IgD-negative memory B cell (primary cell): Measurements from ENCODE around the gene PRR22. TPM values are rescaled to one million over a fixed set of nuclear protein-coding genes. Genes with fewer than 3 reads are reported as not detected.
A peak's percentile ranks its signal among the peaks of the same experiment; 100 is the strongest.

ENCODE experiments used
- H3K27ac Mint-ChIP-seq, 3 donors: one replicate each; pipeline ENCODE4 v1.8.0; 2020 to 2022; ENCODE audit warnings: mild to moderate bottlenecking in 3 of 3, mixed read lengths in 3 of 3, moderate library complexity in 1 of 3
- H3K27me3 Mint-ChIP-seq: one replicate; pipeline ENCODE4 v1.8.0; 2021; ENCODE audit warnings: mixed read lengths
- H3K36me3 Mint-ChIP-seq: one replicate; pipeline ENCODE4 v1.8.0; 2020; ENCODE audit warnings: mild to moderate bottlenecking, mixed read lengths
- H3K4me1 Mint-ChIP-seq, 3 donors: one replicate each; pipeline ENCODE4 v1.8.0; 2020 to 2022; ENCODE audit warnings: mixed read lengths in 3 of 3, mild to moderate bottlenecking in 1 of 3
- H3K4me3 Mint-ChIP-seq, 4 donors: one replicate each; pipeline ENCODE4 v1.8.0; 2020 to 2022; ENCODE audit warnings: mild to moderate bottlenecking in 4 of 4, mixed read lengths in 4 of 4, moderate library complexity in 3 of 4
- H3K9me3 Mint-ChIP-seq, 3 donors: one replicate each; pipeline ENCODE4 v1.8.0; 2020 to 2021; ENCODE audit warnings: mixed read lengths in 3 of 3, mild to moderate bottlenecking in 1 of 3
- polyA plus RNA-seq: library from polyadenylated mRNA; unstranded; fragments of 300-500 nt; fragmentation: Illumina TruSeq; gene quantifications from one replicate; pipeline ENCODE4 v1.2.3, GENCODE V29; 2021

Gene PRR22
- polyA plus RNA-seq, 1 donor from 2014 or later = not detected

DNA sequence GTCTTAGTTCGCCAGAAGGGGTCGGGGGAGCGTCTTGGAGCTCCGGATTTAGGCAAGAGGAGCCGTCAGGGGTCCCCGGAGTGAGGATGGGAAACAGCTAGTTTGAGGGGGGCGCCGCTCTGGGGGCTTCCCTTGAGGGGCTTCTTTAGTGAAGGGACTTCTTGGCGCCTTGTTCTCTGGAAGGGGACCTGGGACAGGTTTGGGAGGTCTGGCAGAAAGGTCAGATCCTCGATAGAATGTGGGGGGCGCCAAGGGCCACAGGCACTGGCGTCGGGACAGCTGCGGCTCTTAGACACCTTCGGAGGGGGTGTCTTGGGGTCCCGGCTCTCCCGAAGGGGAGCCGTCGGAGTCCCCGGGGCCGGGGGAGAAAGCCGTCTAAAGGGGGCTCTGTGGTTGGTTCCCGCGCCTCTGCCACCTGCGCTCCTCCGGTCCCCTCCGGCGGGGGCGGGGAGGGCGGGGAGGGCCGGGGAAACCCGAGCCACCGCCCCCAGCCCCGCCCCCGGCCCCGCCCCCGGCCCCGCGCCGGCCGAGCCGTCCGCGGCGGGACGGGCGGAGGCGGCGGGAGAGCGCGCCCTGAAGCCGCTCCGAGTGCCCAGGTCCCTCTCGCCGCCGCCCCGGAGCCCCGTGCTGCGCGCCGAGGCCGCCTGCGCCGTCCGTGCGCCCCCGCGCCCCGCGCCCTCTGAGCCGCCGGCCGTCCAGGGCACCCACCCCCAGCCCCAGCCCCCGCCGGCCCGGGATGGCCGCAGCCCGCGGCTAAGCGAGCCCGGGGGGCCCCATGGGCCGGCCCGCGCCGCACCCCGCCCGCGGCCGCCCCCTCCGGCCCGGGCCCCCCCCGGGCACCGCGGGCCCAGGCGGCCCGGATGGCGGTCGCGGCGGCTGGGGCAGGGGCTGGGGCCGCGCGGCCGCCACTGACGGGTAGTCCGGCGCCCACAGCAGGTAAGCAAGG, 20.2 kb upstream of the PRR22 start, which contains the start of gene NRTN:
Gene NRTN, plus strand, starts transcription at position 552 of the 946 bp plus-strand sequence. CDS start 19,099 bp downstream, outside the sequence.
- Mint-ChIP-seq H3K27ac (peak within 1 kb of the TSS; percentile 13 to 85 (median 73)), H3K4me1 (peaks cover 0 to 5% (median 4%) of the 10 kb centered on the region in 3 donors), H3K4me3 (peak within 1 kb of the TSS in 2 of 4 donors; percentile 79 to 84)

GRCh38 chr19:5803752-5804515, 19.4 kb upstream of the PRR22 start:
- peaks cover 36% of the 10 kb centered on the region for H3K27me3 Mint-ChIP-seq

More for the DNA sequence above, 20.2 kb upstream of the PRR22 start, which contains the start of gene NRTN:
- Mint-ChIP-seq H3K36me3 (no peaks in the 10 kb centered on the region), H3K9me3 (no peaks in the 10 kb centered on the region), H3K27me3 (peaks cover 32% of the 10 kb centered on the region)

DNA sequence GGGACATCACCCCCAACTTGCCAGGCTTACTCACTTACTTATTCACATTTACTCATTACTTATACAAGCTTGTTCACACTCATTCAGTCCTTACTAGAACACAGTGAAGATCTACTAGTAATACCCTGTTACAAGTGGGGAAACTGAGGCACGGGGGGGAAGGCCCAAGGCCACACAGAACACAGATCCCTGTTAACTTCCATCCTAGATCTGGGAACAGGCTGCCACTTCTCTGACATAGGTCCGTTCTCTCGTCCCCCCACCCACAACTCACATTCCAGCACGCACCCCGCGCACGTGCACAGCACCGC, 18.9 kb upstream of the PRR22 start:
- no peaks in the 10 kb centered on the region for H3K9me3 Mint-ChIP-seq
- peak overlapping the region in 1 of 3 donors; percentile 85 for H3K27ac Mint-ChIP-seq
- peak overlapping the region in 1 of 4 donors; percentile 73 for H3K4me3 Mint-ChIP-seq
- peaks cover 0 to 5% (median 4%) of the 10 kb centered on the region in 3 donors for H3K4me1 Mint-ChIP-seq
- no peaks in the 10 kb centered on the region for H3K36me3 Mint-ChIP-seq
- peaks cover 39% of the 10 kb centered on the region for H3K27me3 Mint-ChIP-seq

More at GRCh38 chr19:5803752-5804515, 19.4 kb upstream of the PRR22 start:
- Mint-ChIP-seq H3K9me3 (no peaks in the 10 kb centered on the region), H3K27ac (peak overlapping the region; percentile 13 to 85 (median 73)), H3K4me3 (peak overlapping the region in 2 of 4 donors; percentile 79 to 80), H3K36me3 (no peaks in the 10 kb centered on the region), H3K4me1 (peaks cover 0 to 5% (median 4%) of the 10 kb centered on the region in 3 donors)

- H3K4me1 Mint-ChIP-seq = peaks cover 0 to 5% (median 4%) of the 10 kb centered on the region in 3 donors
- H3K27ac Mint-ChIP-seq = no peak overlapping the region
- peak overlapping the region in 1 of 4 donors; percentile 33 for H3K4me3 Mint-ChIP-seq
Observed at GRCh38 chr19:5801796-5802619, 17.5 kb upstream of the PRR22 start.

GRCh38 chr19:5800361-5801270, 16.1 kb upstream of the PRR22 start:
- no peaks in the 10 kb centered on the region for H3K9me3 Mint-ChIP-seq
- peaks cover 0 to 5% (median 4%) of the 10 kb centered on the region in 3 donors for H3K4me1 Mint-ChIP-seq
- H3K27me3 Mint-ChIP-seq = peaks cover 39% of the 10 kb centered on the region
- H3K4me3 Mint-ChIP-seq = no peak overlapping the region
- peak overlapping the region in 1 of 3 donors; percentile 74 for H3K27ac Mint-ChIP-seq
- H3K36me3 Mint-ChIP-seq = no peaks in the 10 kb centered on the region

More at GRCh38 chr19:5801796-5802619, 17.5 kb upstream of the PRR22 start:
- no peaks in the 10 kb centered on the region for H3K9me3 Mint-ChIP-seq
- no peaks in the 10 kb centered on the region for H3K36me3 Mint-ChIP-seq
- peaks cover 39% of the 10 kb centered on the region for H3K27me3 Mint-ChIP-seq

DNA sequence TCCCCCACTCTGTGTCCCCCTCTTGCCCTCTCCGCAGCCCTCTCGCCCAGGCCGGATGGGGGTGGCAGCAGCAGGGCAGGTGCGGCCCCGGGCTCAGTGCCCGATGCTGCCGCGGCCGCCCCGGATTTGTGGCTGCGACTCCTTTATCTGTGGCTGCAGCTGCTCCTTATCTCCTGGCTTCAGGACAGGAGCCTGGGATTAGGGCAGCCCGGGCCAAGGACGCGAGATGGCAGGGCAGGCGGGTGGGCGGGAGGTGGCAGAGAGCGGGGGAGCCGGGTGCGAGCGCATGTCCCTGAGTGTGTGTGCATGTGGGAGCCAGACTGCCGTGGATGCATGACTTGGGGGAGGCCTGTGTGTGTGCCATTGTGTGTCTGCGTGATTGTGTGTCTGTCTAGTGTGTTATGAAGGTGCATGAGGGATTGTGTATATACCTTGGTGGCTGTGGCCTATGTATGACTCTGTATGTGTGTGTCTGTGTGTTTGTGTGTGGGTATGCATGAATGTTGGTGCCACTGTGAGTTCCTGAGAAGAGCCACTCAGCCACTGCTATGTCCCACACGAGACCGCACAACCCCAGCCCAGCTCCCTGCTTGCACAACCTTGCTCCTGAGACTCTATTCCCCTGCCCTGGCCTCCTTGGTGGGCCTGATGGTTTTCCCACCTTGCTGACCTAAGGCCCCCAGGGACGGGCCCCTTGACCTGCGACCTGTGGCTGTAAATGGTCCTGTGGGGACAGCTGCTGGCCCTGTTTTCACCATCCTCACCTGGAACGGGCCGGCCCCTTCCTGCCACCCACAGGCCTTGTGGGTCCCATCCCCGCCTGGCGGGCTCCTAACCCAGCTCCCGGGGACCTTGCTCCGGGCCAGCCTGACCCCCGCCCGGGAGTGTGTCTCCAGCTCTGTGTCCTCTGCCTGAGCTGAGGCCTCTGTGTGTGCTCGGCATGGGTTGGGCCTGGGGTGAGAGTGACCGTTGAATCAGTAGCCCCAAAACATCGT, 15.0 kb upstream of the PRR22 start:
- H3K36me3 Mint-ChIP-seq = no peaks in the 10 kb centered on the region
- H3K4me3 Mint-ChIP-seq = no peak overlapping the region
- H3K4me1 Mint-ChIP-seq = peaks cover 0 to 5% (median 4%) of the 10 kb centered on the region in 3 donors
- no peak overlapping the region for H3K27ac Mint-ChIP-seq
- H3K9me3 Mint-ChIP-seq = no peaks in the 10 kb centered on the region
- H3K27me3 Mint-ChIP-seq = peaks cover 37% of the 10 kb centered on the region

DNA sequence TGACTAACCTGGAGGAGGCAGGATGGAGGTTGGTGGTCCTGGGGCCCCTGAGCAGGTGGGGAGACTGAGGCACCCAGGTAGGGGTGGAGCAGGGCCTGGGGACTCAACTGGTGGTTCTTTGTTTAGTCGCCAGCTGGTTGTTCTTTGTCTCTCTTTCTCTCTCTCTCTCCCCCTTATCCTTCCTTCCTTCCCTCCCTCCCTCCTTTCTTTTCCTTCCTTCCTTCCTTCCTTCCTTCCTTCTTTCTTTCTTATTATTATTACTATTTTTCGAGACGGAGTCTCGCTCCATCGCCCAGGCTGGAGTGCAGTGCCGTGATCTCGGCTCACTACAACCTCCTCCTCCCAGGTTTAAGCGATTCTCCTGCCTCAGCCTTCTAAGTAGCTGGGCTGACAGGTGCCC, 13.7 kb upstream of the PRR22 start:
- Mint-ChIP-seq H3K9me3 (no peaks in the 10 kb centered on the region), H3K4me3 (no peak overlapping the region), H3K36me3 (no peaks in the 10 kb centered on the region), H3K4me1 (peaks cover 0 to 2% (median under 1%) of the 10 kb centered on the region in 3 donors), H3K27me3 (peaks cover 28% of the 10 kb centered on the region), H3K27ac (no peak overlapping the region)

DNA sequence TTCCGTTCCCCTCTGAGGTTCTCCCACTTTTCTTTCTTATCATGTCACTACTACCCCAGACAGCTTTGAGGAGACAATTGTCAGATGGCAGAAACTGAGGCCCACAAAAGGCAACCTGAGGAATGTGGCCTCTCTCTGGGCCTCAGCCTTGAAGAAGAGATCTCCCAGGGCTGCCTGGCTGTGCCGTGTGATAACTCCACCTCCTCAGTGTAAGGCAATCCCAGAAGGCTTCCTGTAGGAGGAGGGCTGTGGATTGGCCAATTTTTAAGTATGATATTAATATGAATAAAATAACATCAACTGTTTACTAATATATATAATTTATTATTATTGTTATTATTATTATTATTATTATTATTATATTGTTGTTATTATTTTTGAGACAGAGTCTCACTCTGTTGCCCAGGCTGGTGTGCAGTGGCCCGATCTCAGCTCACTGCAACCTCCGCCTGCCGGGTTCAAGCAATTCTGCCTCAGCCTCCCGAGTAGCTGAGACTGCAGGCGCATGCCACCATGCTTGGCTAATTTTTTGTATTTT, 10.9 kb upstream of the PRR22 start:
- no peak overlapping the region for H3K4me3 Mint-ChIP-seq
- H3K9me3 Mint-ChIP-seq = peaks cover 0 to 4% (median 1%) of the 10 kb centered on the region in 3 donors
- H3K36me3 Mint-ChIP-seq = peaks cover 4% of the 10 kb centered on the region
- peaks cover 2 to 4% (median 4%) of the 10 kb centered on the region in 3 donors for H3K4me1 Mint-ChIP-seq
- no peak overlapping the region for H3K27ac Mint-ChIP-seq
- H3K27me3 Mint-ChIP-seq = peaks cover 11% of the 10 kb centered on the region

GRCh38 chr19:5793188-5793587, 8.6 kb upstream of the PRR22 start:
- no peak overlapping the region for H3K4me3 Mint-ChIP-seq
- H3K36me3 Mint-ChIP-seq = peaks cover 9% of the 10 kb centered on the region
- peak overlapping the region in 1 of 3 donors; percentile 61 for H3K27ac Mint-ChIP-seq
- H3K27me3 Mint-ChIP-seq = peaks cover 3% of the 10 kb centered on the region
- peaks cover 0 to 4% (median 3%) of the 10 kb centered on the region in 3 donors for H3K9me3 Mint-ChIP-seq
- peaks cover 5 to 11% (median 11%) of the 10 kb centered on the region in 3 donors for H3K4me1 Mint-ChIP-seq

DNA sequence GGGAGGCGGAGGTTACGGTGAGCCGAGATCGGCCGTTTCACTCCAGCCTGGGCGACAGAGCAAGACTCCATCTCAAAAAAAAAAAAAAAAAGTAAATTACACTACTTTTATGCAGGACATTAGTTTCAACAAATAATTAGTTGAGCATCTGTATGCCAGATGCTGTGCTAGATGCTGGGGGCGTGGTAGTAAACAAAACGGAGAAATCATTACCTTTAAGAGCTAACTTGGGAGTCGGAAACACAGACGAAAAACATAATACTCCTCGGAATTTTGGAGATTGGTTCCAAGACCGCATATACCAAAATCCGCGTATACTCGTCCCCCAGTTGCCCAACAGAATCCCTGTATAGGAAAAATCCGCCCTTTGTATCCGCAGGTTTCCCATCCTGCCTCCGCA, 7.7 kb upstream of the PRR22 start:
- Mint-ChIP-seq H3K4me3 (no peak overlapping the region), H3K9me3 (peaks cover 0 to 4% (median 3%) of the 10 kb centered on the region in 3 donors), H3K36me3 (peaks cover 9% of the 10 kb centered on the region), H3K4me1 (peaks cover 5 to 11% (median 11%) of the 10 kb centered on the region in 3 donors), H3K27ac (peak overlapping the region in 1 of 3 donors; percentile 14), H3K27me3 (peaks cover 3% of the 10 kb centered on the region)

DNA sequence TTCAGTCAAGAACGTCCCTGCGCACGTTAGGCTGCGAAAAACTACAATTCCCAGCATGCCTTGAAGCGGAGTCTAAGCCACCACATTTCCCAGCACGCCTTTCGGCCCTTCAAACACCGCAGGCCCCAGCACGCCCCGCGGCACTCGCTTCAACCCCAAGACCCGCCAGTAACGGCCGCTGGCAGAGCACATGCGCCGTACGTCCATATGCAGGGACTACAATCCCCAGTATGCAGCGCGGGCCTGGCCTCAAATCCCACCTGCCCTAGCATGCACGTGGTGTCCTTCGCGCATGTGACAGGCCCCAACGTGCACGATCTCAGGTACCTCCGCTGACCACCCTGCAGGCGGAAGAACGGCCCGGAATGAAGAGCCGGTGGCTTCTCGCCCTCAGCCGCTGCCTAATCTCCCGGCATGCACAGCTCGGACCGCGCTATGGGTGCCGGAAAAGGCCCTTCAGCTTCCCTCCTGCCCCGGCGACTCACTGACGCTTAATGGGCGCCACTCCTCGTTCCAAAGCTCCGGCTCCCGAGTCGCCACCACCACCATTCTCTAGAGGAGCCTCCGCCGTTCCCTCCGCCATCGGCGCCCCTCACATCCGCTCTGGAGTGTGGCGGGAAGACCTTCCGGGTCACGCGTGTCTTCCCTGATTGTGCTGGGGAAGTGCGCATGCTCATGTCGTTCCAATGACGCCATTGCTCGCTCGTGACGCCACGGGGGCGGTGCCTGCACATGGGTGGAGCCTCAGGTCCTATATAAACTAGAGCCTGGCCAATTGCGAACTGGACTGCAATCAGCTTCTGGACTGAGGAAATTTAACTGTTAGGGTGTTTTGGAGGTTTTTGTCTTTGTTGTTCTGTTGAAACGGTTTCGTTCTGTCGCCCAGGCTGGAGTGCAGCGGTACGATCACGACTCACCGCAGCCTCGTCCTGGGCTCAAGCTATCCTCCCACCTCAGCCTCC, 6.3 kb upstream of the PRR22 start, which contains the start of gene DUS3L:
Gene DUS3L, minus strand, starts transcription at position 605 of the 962 bp plus-strand sequence. Its CDS starts 22 bp downstream, at position 583.
- H3K9me3 Mint-ChIP-seq = peaks cover 0 to 4% (median 3%) of the 10 kb centered on the region in 3 donors
- H3K4me3 Mint-ChIP-seq = peak within 1 kb of the TSS; percentile 89 to 100 (median 100)
- H3K27ac Mint-ChIP-seq = peak within 1 kb of the TSS; percentile 92 to 100 (median 99)
- H3K36me3 Mint-ChIP-seq = peaks cover 16% of the 10 kb centered on the region
- H3K27me3 Mint-ChIP-seq = peaks cover 3% of the 10 kb centered on the region
- peaks cover 5 to 11% (median 11%) of the 10 kb centered on the region in 3 donors for H3K4me1 Mint-ChIP-seq
